Liver (tissue), 9 donors: ENCODE data around the gene BHLHE23. TPM values are rescaled to one million over a fixed set of nuclear protein-coding genes. Genes with fewer than 3 reads are reported as not detected.

Source experiments
- DNase-seq: peaks from one replicate; pipeline ENCODE4 v3.0.0-alpha.2; 2017; ENCODE audit warnings: low spot score
- H3K27ac ChIP-seq, 2 donors: one replicate each; pipeline ENCODE4 v1.7.0; 2013; ENCODE audit warnings: inconsistent platforms in 2 of 2, low read length in 2 of 2, control low read depth in 1 of 2, low read depth in 1 of 2, mild to moderate bottlenecking in 1 of 2
- H3K27me3 ChIP-seq, 4 donors: one replicate each; pipeline versions ENCODE4 v1.6.1 to v1.7.0; 2013; ENCODE audit warnings: low read length in 3 of 4, inconsistent platforms in 1 of 4, mild to moderate bottlenecking in 1 of 4, moderate library complexity in 1 of 4; ENCODE audit not compliant: control insufficient read depth in 4 of 4, insufficient read depth in 4 of 4
- H3K36me3 ChIP-seq, 4 donors: one replicate each; pipeline versions ENCODE4 v1.6.1 to v1.7.0; 2013; ENCODE audit warnings: low read length in 3 of 4, mild to moderate bottlenecking in 3 of 4, low read depth in 1 of 4, moderate library complexity in 1 of 4; ENCODE audit not compliant: control insufficient read depth in 4 of 4, insufficient read depth in 3 of 4
- H3K4me1 ChIP-seq, 4 donors: one replicate each; pipeline versions ENCODE4 v1.6.1 to v1.7.0; 2013; ENCODE audit warnings: low read length in 3 of 4, mild to moderate bottlenecking in 3 of 4, moderate library complexity in 1 of 4; ENCODE audit not compliant: control insufficient read depth in 4 of 4, insufficient read depth in 4 of 4
- H3K4me3 ChIP-seq, 3 donors: one replicate each; pipeline versions ENCODE4 v1.6.1 to v1.7.0; 2013; ENCODE audit warnings: low read length in 3 of 3, control low read depth in 1 of 3, low read depth in 1 of 3, mild to moderate bottlenecking in 1 of 3
- H3K9ac ChIP-seq, 2 donors: one replicate each; pipeline ENCODE4 v1.7.0; 2013; ENCODE audit warnings: low read length in 2 of 2, mild to moderate bottlenecking in 2 of 2, moderate library complexity in 2 of 2, control low read depth in 1 of 2, low read depth in 1 of 2
- H3K9me3 ChIP-seq, 4 donors: one replicate each; pipeline versions ENCODE4 v1.6.1 to v1.7.0; 2013; ENCODE audit warnings: low read length in 3 of 4; ENCODE audit not compliant: control insufficient read depth in 4 of 4
- EGR1 ChIP-seq, 2 donors: IDR thresholded peaks; 2 replicates each; pipeline ENCODE4 v1.6.1; 2016 to 2018; ENCODE audit warnings: antibody characterized with exemption in 2 of 2, low read depth in 2 of 2
- FOXA1 ChIP-seq: IDR thresholded peaks from 2 replicates; pipeline ENCODE4 v1.6.1; 2016; ENCODE audit warnings: antibody characterized with exemption
- FOXA2 ChIP-seq: IDR thresholded peaks from 2 replicates; pipeline ENCODE4 v1.6.1; 2016; ENCODE audit warnings: antibody characterized with exemption
- GABPA ChIP-seq, 2 donors: IDR thresholded peaks in 1 of 2; conservative IDR thresholded peaks in 1 of 2; 2 replicates each; pipeline ENCODE4 v1.6.1; 2016; ENCODE audit warnings: antibody characterized with exemption in 2 of 2, mild to moderate bottlenecking in 1 of 2, moderate library complexity in 1 of 2
- HNF4A ChIP-seq, 2 donors: conservative IDR thresholded peaks; 2 replicates each; pipeline ENCODE4 v1.6.1; 2016; ENCODE audit warnings: antibody characterized with exemption in 2 of 2, mild to moderate bottlenecking in 2 of 2
- HNF4G ChIP-seq: IDR thresholded peaks from 2 replicates; pipeline ENCODE4 v1.6.1; 2016; ENCODE audit warnings: antibody characterized with exemption
- JUND ChIP-seq, 2 donors: IDR thresholded peaks; 2 replicates each; pipeline ENCODE4 v1.6.1; 2016; ENCODE audit warnings: antibody characterized with exemption in 2 of 2
- NR2F2 ChIP-seq: IDR thresholded peaks from 2 replicates; pipeline ENCODE4 v1.6.1; 2016; ENCODE audit warnings: antibody characterized with exemption
- TAF1 ChIP-seq: conservative IDR thresholded peaks from 2 replicates; pipeline ENCODE4 v1.6.1; 2016; ENCODE audit warnings: antibody characterized with exemption, mild to moderate bottlenecking
- YY1 ChIP-seq: IDR thresholded peaks from 2 replicates; pipeline ENCODE4 v1.6.1; 2016; ENCODE audit warnings: antibody characterized with exemption, mild to moderate bottlenecking
- ZBTB33 ChIP-seq: IDR thresholded peaks from 2 replicates; pipeline ENCODE4 v1.6.1; 2016; ENCODE audit warnings: antibody characterized with exemption
- WGBS: extraction: QIAGEN DNeasy Blood & Tissue Kit; methylation state at CpG from one replicate; pipeline ENCODE4 v1.1.7; 2013; 5-methylcytosine and 5-hydroxymethylcytosine counted together
- polyA plus RNA-seq, 2 donors: library from polyadenylated mRNA; stranded (reverse) in 1 of 2; unstranded in 1 of 2; fragments of 200-250 nt in 1 of 2; fragments of >200 nt in 1 of 2; fragmentation: Nextera tagmentation in 1 of 2; extraction: Ambion mirVana in 1 of 2; gene quantifications; one replicate each; pipeline versions ENCODE4 v1.2.1 to v1.2.3, GENCODE V29; 2013 to 2015
- total RNA-seq, 2 donors: library from RNA; depleted of rRNA; stranded (reverse); fragments of >200 nt; gene quantifications; one replicate each; pipeline ENCODE4 v1.2.3, GENCODE V29; 2014
- donor health status: healthy.
- donor health status: healthy.
- donor health status: healthy.
- donor health status: healthy.
- donor health status: healthy.

Gene BHLHE23
- total and polyA plus RNA-seq, 4 donors = not detected

- 82% methylated on average over 33 of the region's 33 CpGs for WGBS
- no peak for TF ChIP-seq YY1
- DNase-seq = no peak
Observed at GRCh38 chr20:63023936-63024571, 17.3 kb upstream of the BHLHE23 start.

GRCh38 chr20:63023071-63023935 is 16.5 kb upstream of the BHLHE23 start:
- TF ChIP-seq EGR1 (IDR thresholded peaks at IDR 0.05; ENCODE audit: low read depth in 2 of 2) (no peak), ZBTB33 (no peak), YY1 (no peak)
- Histone ChIP-seq H3K9ac (no peak overlapping the region), H3K27ac (no peak overlapping the region), H3K4me1 (peaks cover 0 to 7% (median 4%) of the 10 kb centered on the region in 4 donors), H3K4me3 (no peak overlapping the region), H3K27me3 (peaks cover 0 to 8% (median 1%) of the 10 kb centered on the region in 4 donors), H3K9me3 (peaks cover 0 to 4% (median under 1%) of the 10 kb centered on the region in 4 donors), H3K36me3 (no peaks in the 10 kb centered on the region)
- no peak for DNase-seq
- WGBS = 68% methylated on average over 31 of the region's 31 CpGs

More at GRCh38 chr20:63023936-63024571, 17.3 kb upstream of the BHLHE23 start:
- Histone ChIP-seq H3K36me3 (no peaks in the 10 kb centered on the region), H3K9me3 (peaks cover 0 to 4% (median under 1%) of the 10 kb centered on the region in 4 donors), H3K27ac (no peak overlapping the region), H3K4me1 (peaks cover 0 to 7% (median 4%) of the 10 kb centered on the region in 4 donors), H3K27me3 (peaks cover 0 to 8% (median 1%) of the 10 kb centered on the region in 4 donors), H3K4me3 (no peak overlapping the region), H3K9ac (no peak overlapping the region)

- H3K36me3 ChIP-seq = no peaks in the 10 kb centered on the region
- H3K4me3 ChIP-seq = no peak overlapping the region
- no peak overlapping the region for H3K27ac ChIP-seq
- H3K9ac ChIP-seq = no peak overlapping the region
- no peak for DNase-seq
- peaks cover 0 to 7% (median 4%) of the 10 kb centered on the region in 4 donors for H3K4me1 ChIP-seq
- WGBS = 47% methylated on average over 12 of the region's 12 CpGs
- H3K9me3 ChIP-seq = peaks cover 0 to 4% (median under 1%) of the 10 kb centered on the region in 4 donors
- TF ChIP-seq FOXA1 (no peak), YY1 (no peak), NR2F2 (no peak), FOXA2 (no peak), HNF4A (conservative IDR thresholded peaks at IDR 0.05) (no peak), GABPA (IDR thresholded peaks at IDR 0.05 in 1 of 2, conservative IDR thresholded peaks at IDR 0.05 in 1 of 2) (no peak), JUND (IDR thresholded peaks at IDR 0.05) (no peak), TAF1 (no peak), HNF4G (no peak)
- H3K27me3 ChIP-seq = peaks cover 0 to 8% (median 1%) of the 10 kb centered on the region in 4 donors
Observed at GRCh38 chr20:63022501-63022900, 15.7 kb upstream of the BHLHE23 start.
